ENCODE results near the gene ARHGAP27. TPM values are rescaled to one million over a fixed set of nuclear protein-coding genes. Genes with fewer than 3 reads are reported as not detected.

The ARHGAP27 gene
- total and polyA plus RNA-seq, 2 experiments from 2014 or later, result 0.59 to 3.4 TPM

DNA sequence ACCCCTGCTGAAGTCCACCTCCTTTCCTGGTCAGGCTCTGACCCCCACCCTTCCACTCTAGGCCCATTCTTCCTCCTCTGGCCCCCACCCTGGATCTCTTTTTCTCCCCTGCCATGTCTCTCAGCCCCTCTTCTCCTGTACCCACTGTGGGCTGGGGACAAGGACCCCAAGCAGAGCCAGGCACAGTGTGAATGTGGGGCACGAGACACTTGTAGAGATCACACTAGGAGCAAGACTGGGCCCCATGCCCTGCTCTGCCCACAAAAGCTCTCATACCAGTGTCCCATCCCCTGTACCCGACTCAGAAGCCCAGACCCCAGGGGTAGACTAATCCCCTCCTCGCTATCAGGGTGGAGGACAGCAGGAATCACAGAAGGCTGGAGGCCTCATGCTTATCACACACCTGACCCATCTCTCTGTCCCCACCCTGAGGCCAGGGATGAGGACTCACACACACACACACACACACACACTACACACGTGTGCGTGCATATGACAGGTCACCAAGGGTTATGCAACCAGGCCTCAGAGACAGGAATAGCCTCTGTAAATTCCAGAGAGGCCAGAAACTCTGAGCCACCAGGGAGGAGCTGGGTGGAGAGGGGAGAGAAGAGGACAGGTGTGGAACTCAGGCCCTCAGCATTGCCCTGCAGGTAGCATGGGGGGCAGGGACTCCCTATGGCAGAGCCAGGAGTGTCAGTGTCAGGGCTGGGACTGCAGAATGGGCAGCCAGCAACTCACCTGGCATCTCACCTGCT, 21.1 kb downstream of the ARHGAP27 start:
- DNase-seq, result no peak
- no peaks in the 10 kb centered on the region for H3F3A ChIP-seq (ENCODE audit: insufficient read depth)
- H3K36me3 ChIP-seq (ENCODE audit: low read depth), result no peaks in the 10 kb centered on the region
- no peak overlapping the region for H3K4me3 ChIP-seq
- H3K27me3 ChIP-seq (replicated peaks; ENCODE audit: insufficient read depth), result no peaks in the 10 kb centered on the region
- H3K27ac ChIP-seq, result no peak overlapping the region
- H3K9me2 ChIP-seq (ENCODE audit: insufficient read depth), result no peaks in the 10 kb centered on the region
- 61 to 69% methylated on average over 5 of the region's 5 CpGs for WGBS, 2 experiments (ENCODE audit: low coverage in 1 of 2, low lambda C conversion rate in 2 of 2, missing lambda C conversion rate in 2 of 2)
- no peak overlapping the region for H2AFZ ChIP-seq
- H3K9ac ChIP-seq, result no peak overlapping the region
- no peaks in the 10 kb centered on the region for H4K20me1 ChIP-seq (ENCODE audit: insufficient read depth)
- no peaks in the 10 kb centered on the region for H3K9me3 ChIP-seq (ENCODE audit: low read depth)
- H3K79me2 ChIP-seq (ENCODE audit: insufficient read depth), result no peaks in the 10 kb centered on the region
- TF ChIP-seq EZH2phosphoT487 (IDR thresholded peaks at IDR 0.05; ENCODE audit: insufficient read depth, low read depth), result no peak
- no peak for TF ChIP-seq EZH2 (IDR thresholded peaks at IDR 0.05; ENCODE audit: insufficient read depth, poor library complexity, severe bottlenecking)
- in situ Hi-C loops (cut with MboI), result no loop called here
- H3K4me1 ChIP-seq (ENCODE audit: insufficient read depth), result no peaks in the 10 kb centered on the region
- H3K4me2 ChIP-seq (ENCODE audit: unreplicated experiment), result no peak overlapping the region

DNA sequence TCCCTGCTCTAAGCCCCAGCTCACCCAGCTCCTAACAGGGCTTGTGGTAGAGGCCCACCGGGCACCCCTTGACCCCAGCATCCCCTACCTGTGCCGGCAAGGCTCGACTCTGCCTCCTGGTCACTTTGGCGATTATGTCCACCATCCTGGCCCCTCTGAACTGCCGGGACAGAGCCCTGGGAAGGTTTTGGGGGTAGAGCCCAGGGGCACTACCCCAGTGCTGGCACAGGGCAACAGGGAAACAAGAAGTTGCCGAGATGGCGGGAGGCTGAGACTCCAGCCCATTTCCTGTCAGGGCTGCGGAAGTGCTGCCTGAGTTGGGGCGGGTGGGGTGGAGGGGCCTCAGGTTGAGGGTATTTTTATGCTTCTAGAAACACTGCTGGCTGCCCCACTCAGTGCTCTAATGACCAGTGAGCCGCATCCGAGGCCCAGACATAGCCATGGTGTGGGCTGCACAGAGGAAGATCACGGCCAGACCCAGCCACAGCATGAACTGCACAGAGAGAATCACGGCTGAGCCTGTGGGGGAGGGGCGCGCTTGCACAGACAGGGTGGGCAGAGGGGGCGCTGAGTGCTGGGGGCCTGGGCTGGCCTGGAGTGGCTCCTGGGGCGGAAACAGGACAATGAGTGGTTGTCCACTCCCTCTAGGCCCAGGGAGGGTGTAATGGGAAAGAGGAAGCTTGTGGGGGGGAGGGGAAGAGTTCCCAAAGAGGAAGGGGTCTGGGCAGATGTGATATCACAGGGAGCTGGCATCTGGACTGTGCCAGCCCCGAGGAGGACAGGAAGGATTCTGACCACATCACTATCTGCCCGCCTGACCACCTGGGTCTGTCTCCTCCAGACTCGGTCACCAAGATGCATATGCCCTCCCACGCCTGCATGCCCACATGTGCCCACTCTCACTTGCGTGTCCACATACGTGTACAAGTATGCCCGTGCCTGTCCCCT, 22.3 kb downstream of the ARHGAP27 start:
- Histone ChIP-seq H2AFZ (no peak overlapping the region), H3K36me3 (ENCODE audit: low read depth) (no peaks in the 10 kb centered on the region), H3K27me3 (replicated peaks; ENCODE audit: insufficient read depth) (0 out of 2 replicates have a peak, but pooled peaks cover 6% of the 10 kb centered on the region), H3K4me2 (ENCODE audit: unreplicated experiment) (no peak overlapping the region), H3K4me3 (no peak overlapping the region), H3K9me3 (ENCODE audit: low read depth) (no peaks in the 10 kb centered on the region), H3K27ac (no peak overlapping the region), H3K9ac (no peak overlapping the region), H4K20me1 (ENCODE audit: insufficient read depth) (no peaks in the 10 kb centered on the region), H3K9me2 (ENCODE audit: insufficient read depth) (no peaks in the 10 kb centered on the region), H3F3A (ENCODE audit: insufficient read depth) (no peaks in the 10 kb centered on the region), H3K79me2 (ENCODE audit: insufficient read depth) (no peaks in the 10 kb centered on the region), H3K4me1 (ENCODE audit: insufficient read depth) (no peaks in the 10 kb centered on the region)
- DNase-seq, result no peak
- no peak for TF ChIP-seq EZH2 (IDR thresholded peaks at IDR 0.05; ENCODE audit: insufficient read depth, poor library complexity, severe bottlenecking)
- TF ChIP-seq EZH2phosphoT487 (IDR thresholded peaks at IDR 0.05; ENCODE audit: insufficient read depth, low read depth), result no peak
- WGBS, 2 experiments (ENCODE audit: low coverage in 1 of 2, low lambda C conversion rate in 2 of 2, missing lambda C conversion rate in 2 of 2), result 87 to 88% methylated on average over 19 to 24 of the region's 24 CpGs
- in situ Hi-C loops (cut with MboI), result no loop called here

DNA sequence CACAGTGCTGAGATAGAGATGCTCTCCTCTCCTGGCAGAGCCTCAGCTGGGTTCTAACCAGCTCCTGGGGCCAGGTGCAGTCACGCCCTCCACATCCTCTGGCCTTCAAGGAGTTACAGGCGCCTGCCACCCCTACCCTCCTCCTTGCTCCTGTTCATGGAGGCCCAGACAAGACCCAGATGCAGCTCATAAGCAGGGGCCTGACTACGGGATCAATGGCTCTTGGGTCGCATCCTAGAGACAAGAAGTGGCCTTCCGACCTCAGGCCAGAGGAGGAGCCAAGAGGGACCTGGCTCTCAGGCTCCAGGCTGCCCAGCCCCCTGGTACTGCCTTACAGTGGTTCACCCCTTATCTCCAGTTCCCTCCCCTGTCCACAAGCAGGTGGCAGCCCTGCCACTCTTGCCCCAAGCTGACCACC, 23.0 kb downstream of the ARHGAP27 start:
- Histone ChIP-seq H3K36me3 (ENCODE audit: low read depth) (no peaks in the 10 kb centered on the region), H3K4me1 (ENCODE audit: insufficient read depth) (no peaks in the 10 kb centered on the region), H3K4me2 (ENCODE audit: unreplicated experiment) (no peak overlapping the region), H3K27ac (no peak overlapping the region), H3K9ac (no peak overlapping the region), H4K20me1 (ENCODE audit: insufficient read depth) (no peaks in the 10 kb centered on the region), H3F3A (ENCODE audit: insufficient read depth) (no peaks in the 10 kb centered on the region), H2AFZ (no peak overlapping the region), H3K9me2 (ENCODE audit: insufficient read depth) (no peaks in the 10 kb centered on the region), H3K27me3 (replicated peaks; ENCODE audit: insufficient read depth) (0 out of 2 replicates have a peak, but pooled peaks cover 6% of the 10 kb centered on the region), H3K79me2 (ENCODE audit: insufficient read depth) (no peaks in the 10 kb centered on the region), H3K9me3 (ENCODE audit: low read depth) (no peaks in the 10 kb centered on the region), H3K4me3 (no peak overlapping the region)
- no peak for DNase-seq
- no peak for TF ChIP-seq EZH2 (IDR thresholded peaks at IDR 0.05; ENCODE audit: insufficient read depth, poor library complexity, severe bottlenecking)
- TF ChIP-seq EZH2phosphoT487 (IDR thresholded peaks at IDR 0.05; ENCODE audit: insufficient read depth, low read depth), result no peak
- in situ Hi-C loops (cut with MboI), result no loop called here
- WGBS, 2 experiments (ENCODE audit: low coverage in 1 of 2, low lambda C conversion rate in 2 of 2, missing lambda C conversion rate in 2 of 2), result 83 to 93% methylated on average over 4 to 5 of the region's 5 CpGs

DNA sequence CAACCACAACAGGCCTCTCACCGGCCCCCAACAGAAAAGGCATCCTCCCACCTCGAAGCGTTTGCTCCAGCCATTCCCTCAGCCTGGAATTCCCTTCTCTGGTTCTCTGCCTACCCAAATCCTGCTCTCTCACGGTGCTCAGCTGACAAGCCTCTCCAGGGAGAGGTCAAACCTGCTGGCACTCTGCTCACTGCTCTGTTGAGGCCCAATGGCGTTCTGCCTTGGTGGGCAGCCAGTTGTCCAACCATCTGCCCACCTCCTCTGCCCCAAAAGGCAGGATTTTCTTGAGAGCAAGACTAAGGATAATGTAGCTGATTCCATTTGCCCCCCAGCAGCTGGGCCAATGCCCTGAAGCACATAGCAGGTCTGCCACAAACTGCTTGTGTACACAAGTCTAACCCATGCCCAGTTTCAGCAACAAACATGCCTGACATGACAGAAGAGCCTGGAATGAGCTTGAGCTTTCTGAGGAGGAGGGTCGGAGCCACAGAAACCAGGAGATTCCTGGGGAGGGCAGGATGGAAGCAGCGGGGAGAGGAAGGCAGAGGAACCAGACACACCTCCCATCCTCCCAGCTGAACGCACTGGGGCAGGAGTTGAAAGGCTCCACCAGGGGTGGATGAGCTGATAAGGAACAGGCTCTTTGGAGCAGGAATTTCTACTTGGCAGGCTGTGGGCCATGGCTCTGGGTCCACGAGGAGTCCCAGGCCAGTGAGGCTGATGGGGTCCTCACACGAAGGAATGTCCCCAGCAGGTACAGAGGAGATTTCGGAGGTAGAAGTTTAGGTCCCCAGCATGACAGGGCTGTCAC, 23.9 kb downstream of the ARHGAP27 start:
- no peaks in the 10 kb centered on the region for H3K9me3 ChIP-seq (ENCODE audit: low read depth)
- H3K27me3 ChIP-seq (replicated peaks; ENCODE audit: insufficient read depth), result 0 out of 2 replicates have a peak, but pooled peaks cover 6% of the 10 kb centered on the region
- H3K9me2 ChIP-seq (ENCODE audit: insufficient read depth), result no peaks in the 10 kb centered on the region
- in situ Hi-C loops (cut with MboI), result no loop called here
- no peak for TF ChIP-seq EZH2phosphoT487 (IDR thresholded peaks at IDR 0.05; ENCODE audit: insufficient read depth, low read depth)
- no peak for TF ChIP-seq EZH2 (IDR thresholded peaks at IDR 0.05; ENCODE audit: insufficient read depth, poor library complexity, severe bottlenecking)
- no peak overlapping the region for H2AFZ ChIP-seq
- H4K20me1 ChIP-seq (ENCODE audit: insufficient read depth), result no peaks in the 10 kb centered on the region
- H3K9ac ChIP-seq, result no peak overlapping the region
- WGBS, 2 experiments (ENCODE audit: low coverage in 1 of 2, low lambda C conversion rate in 2 of 2, missing lambda C conversion rate in 2 of 2), result 76 to 79% methylated on average over 11 of the region's 11 CpGs
- H3K79me2 ChIP-seq (ENCODE audit: insufficient read depth), result no peaks in the 10 kb centered on the region
- no peak overlapping the region for H3K27ac ChIP-seq
- H3K4me1 ChIP-seq (ENCODE audit: insufficient read depth), result no peaks in the 10 kb centered on the region
- no peak overlapping the region for H3K4me2 ChIP-seq (ENCODE audit: unreplicated experiment)
- no peak overlapping the region for H3K4me3 ChIP-seq
- DNase-seq, result no peak
- H3F3A ChIP-seq (ENCODE audit: insufficient read depth), result no peaks in the 10 kb centered on the region
- H3K36me3 ChIP-seq (ENCODE audit: low read depth), result no peaks in the 10 kb centered on the region

All from GM23248 (cell line).